Measurements from ENCODE around the gene CDKAL1. TPM values are rescaled to one million over a fixed set of nuclear protein-coding genes. Genes with fewer than 3 reads are reported as not detected.

Gene CDKAL1
- total RNA-seq, 1 experiment from 2014 or later: 13.8 TPM

- no peak overlapping the region for H2AFZ ChIP-seq (ENCODE audit: low read length)
- BruUV-seq (replicated peaks): no TSS peak
- H3K36me3 ChIP-seq (ENCODE audit: low read depth, low read length): no peaks in the 10 kb centered on the region
- H3K27ac ChIP-seq (ENCODE audit: low read length): no peak overlapping the region
- H3K79me2 ChIP-seq (ENCODE audit: low read length): no peaks in the 10 kb centered on the region
- intact Hi-C loops (cut with micrococcal nuclease): no loop called here
- H3K9me3 ChIP-seq (ENCODE audit: low read length): no peaks in the 10 kb centered on the region
- CTCF ChIA-PET: no interaction called here
- H3K4me3 ChIP-seq (ENCODE audit: low read length): no peak overlapping the region
- ATAC-seq (no peak), DNase-seq (no peak)
- TF ChIP-seq CTCF (conservative IDR thresholded peaks at IDR 0.05; ENCODE audit: low read depth, low read length) (no peak), EZH2 (IDR thresholded peaks at IDR 0.05; ENCODE audit: low read length, unreplicated experiment) (no peak), EZH2phosphoT487 (IDR thresholded peaks at IDR 0.05; ENCODE audit: borderline replicate concordance, low read length) (no peak)
- H3K4me2 ChIP-seq (ENCODE audit: low read length): no peak overlapping the region
- POLR2A ChIA-PET (ENCODE audit: unreplicated experiment): no interaction called here
- H3F3A ChIP-seq (ENCODE audit: low read length, unreplicated experiment): no peaks in the 10 kb centered on the region
- no peaks in the 10 kb centered on the region for H3K4me1 ChIP-seq (ENCODE audit: insufficient read depth, low read length)
- H3K27me3 ChIP-seq (ENCODE audit: low read length): no peaks in the 10 kb centered on the region
- H3K9me2 ChIP-seq (replicated peaks; ENCODE audit: low read length): no peaks in the 10 kb centered on the region
- H3K9ac ChIP-seq (ENCODE audit: low read length): no peak overlapping the region
- H4K20me1 ChIP-seq (ENCODE audit: low read length): no peaks in the 10 kb centered on the region
These were observed 598.2 kb downstream of the CDKAL1 start for GRCh38 chr6:21132446-21132845.

GRCh38 chr6:21132856-21133838, 598.9 kb downstream of the CDKAL1 start:
- Histone ChIP-seq H3F3A (ENCODE audit: low read length, unreplicated experiment) (no peaks in the 10 kb centered on the region), H3K27ac (ENCODE audit: low read length) (no peak overlapping the region), H3K9me2 (replicated peaks; ENCODE audit: low read length) (no peaks in the 10 kb centered on the region), H3K79me2 (ENCODE audit: low read length) (no peaks in the 10 kb centered on the region), H3K4me2 (ENCODE audit: low read length) (no peak overlapping the region), H3K27me3 (ENCODE audit: low read length) (no peaks in the 10 kb centered on the region), H3K9ac (ENCODE audit: low read length) (no peak overlapping the region), H3K4me1 (ENCODE audit: insufficient read depth, low read length) (no peaks in the 10 kb centered on the region; the same call in 1 of the 2 replicates), H3K4me3 (ENCODE audit: low read length) (no peak overlapping the region), H3K36me3 (ENCODE audit: low read depth, low read length) (no peaks in the 10 kb centered on the region), H3K9me3 (ENCODE audit: low read length) (no peaks in the 10 kb centered on the region), H2AFZ (ENCODE audit: low read length) (no peak overlapping the region), H4K20me1 (ENCODE audit: low read length) (no peaks in the 10 kb centered on the region)
- DNase-seq: no peak
- no peak for ATAC-seq
- ChIA-PET CTCF (no interaction called here), POLR2A (ENCODE audit: unreplicated experiment) (no interaction called here)
- intact Hi-C loops (cut with micrococcal nuclease): no loop called here
- no peak for TF ChIP-seq EZH2phosphoT487 (IDR thresholded peaks at IDR 0.05; ENCODE audit: borderline replicate concordance, low read length)
- no peak for TF ChIP-seq CTCF (conservative IDR thresholded peaks at IDR 0.05; ENCODE audit: low read depth, low read length)
- TF ChIP-seq EZH2 (IDR thresholded peaks at IDR 0.05; ENCODE audit: low read length, unreplicated experiment): no peak
- no TSS peak for BruUV-seq (replicated peaks)

GRCh38 chr6:21133901-21134300, 599.6 kb downstream of the CDKAL1 start:
- ChIA-PET POLR2A (ENCODE audit: unreplicated experiment) (no interaction called here), CTCF (no interaction called here)
- Histone ChIP-seq H3K4me2 (ENCODE audit: low read length) (no peak overlapping the region), H3K9ac (ENCODE audit: low read length) (no peak overlapping the region), H3F3A (ENCODE audit: low read length, unreplicated experiment) (no peaks in the 10 kb centered on the region), H3K27ac (ENCODE audit: low read length) (no peak overlapping the region), H3K27me3 (ENCODE audit: low read length) (no peaks in the 10 kb centered on the region), H3K36me3 (ENCODE audit: low read depth, low read length) (no peaks in the 10 kb centered on the region), H3K9me2 (replicated peaks; ENCODE audit: low read length) (no peaks in the 10 kb centered on the region), H2AFZ (ENCODE audit: low read length) (no peak overlapping the region), H4K20me1 (ENCODE audit: low read length) (no peaks in the 10 kb centered on the region), H3K4me3 (ENCODE audit: low read length) (no peak overlapping the region), H3K79me2 (ENCODE audit: low read length) (no peaks in the 10 kb centered on the region), H3K4me1 (ENCODE audit: insufficient read depth, low read length) (peaks cover 4% of the 10 kb centered on the region; the same call in 1 of the 2 replicates), H3K9me3 (ENCODE audit: low read length) (no peaks in the 10 kb centered on the region)
- no peak for DNase-seq
- ATAC-seq: no peak
- intact Hi-C loops (cut with micrococcal nuclease): no loop called here
- BruUV-seq (replicated peaks): no TSS peak
- no peak for TF ChIP-seq EZH2 (IDR thresholded peaks at IDR 0.05; ENCODE audit: low read length, unreplicated experiment)
- no peak for TF ChIP-seq CTCF (conservative IDR thresholded peaks at IDR 0.05; ENCODE audit: low read depth, low read length)
- no peak for TF ChIP-seq EZH2phosphoT487 (IDR thresholded peaks at IDR 0.05; ENCODE audit: borderline replicate concordance, low read length)
